ENCODE measurements around the gene TFIP11.

The TFIP11 gene

DNA sequence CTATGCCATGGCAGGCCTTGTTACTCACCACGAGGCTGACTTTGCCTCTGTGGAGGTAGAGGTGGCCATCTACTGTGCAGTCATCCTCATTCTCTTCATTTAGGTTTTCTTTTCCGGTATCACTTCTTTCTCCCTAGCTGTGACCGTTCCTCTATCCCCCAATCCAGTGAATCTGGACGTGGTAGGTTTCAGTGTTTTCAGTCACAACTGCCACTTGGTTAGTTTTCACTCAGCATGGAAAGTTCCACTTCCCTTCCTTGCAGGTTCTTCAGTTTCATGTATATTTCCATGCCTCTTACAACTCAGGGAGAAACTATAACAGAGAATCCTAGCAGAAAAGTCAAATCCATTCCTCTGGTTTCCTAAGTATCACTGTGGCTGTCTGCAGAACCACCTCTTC lies 30.6 kb downstream of the TFIP11 start:
- DNase-seq (ENCODE audit: extremely low read depth, insufficient read length) = no peak
- Histone ChIP-seq H3K36me3 (ENCODE audit: control insufficient read depth, insufficient read depth, low read length) (no peaks in the 10 kb centered on the region), H3K27me3 (replicated peaks; ENCODE audit: control insufficient read depth, insufficient read depth, low read length) (no peaks in the 10 kb centered on the region), H3K4me3 (replicated peaks; ENCODE audit: low read depth, low read length) (no peak overlapping the region)
- TF ChIP-seq, protein P1, sequence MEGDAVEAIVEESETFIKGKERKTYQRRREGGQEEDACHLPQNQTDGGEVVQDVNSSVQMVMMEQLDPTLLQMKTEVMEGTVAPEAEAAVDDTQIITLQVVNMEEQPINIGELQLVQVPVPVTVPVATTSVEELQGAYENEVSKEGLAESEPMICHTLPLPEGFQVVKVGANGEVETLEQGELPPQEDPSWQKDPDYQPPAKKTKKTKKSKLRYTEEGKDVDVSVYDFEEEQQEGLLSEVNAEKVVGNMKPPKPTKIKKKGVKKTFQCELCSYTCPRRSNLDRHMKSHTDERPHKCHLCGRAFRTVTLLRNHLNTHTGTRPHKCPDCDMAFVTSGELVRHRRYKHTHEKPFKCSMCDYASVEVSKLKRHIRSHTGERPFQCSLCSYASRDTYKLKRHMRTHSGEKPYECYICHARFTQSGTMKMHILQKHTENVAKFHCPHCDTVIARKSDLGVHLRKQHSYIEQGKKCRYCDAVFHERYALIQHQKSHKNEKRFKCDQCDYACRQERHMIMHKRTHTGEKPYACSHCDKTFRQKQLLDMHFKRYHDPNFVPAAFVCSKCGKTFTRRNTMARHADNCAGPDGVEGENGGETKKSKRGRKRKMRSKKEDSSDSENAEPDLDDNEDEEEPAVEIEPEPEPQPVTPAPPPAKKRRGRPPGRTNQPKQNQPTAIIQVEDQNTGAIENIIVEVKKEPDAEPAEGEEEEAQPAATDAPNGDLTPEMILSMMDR (IDR thresholded peaks at IDR 0.05; ENCODE audit: insufficient read depth, low read length, poor library complexity, severe bottlenecking) = no peak

DNA sequence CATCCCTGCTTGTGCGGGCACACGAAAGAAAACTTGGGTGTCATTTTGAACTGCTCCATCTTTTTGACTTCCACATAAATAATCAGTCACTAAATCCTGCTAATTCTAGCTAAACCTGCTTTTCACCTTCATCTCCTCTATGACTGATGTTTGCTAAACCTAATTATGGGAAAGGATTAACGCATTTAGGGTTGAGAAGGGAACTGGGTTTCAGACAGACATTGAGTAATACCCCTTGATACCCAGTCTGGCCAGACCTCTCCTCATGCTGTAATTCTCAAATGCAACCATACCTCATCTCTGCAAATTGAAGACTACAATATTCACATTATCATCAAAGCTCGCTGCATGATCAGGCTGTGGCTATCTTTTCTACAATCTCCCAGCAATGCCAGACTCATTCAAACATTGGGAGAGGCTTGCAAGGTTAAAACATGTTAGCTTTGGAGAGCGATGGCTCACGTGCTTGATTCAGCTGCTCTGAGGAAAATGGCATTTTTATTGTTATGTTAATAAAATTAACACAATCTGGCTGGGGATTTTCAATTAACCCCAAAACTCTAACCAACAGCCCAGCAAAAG lies 31.1 kb downstream of the TFIP11 start:
- H3K27me3 ChIP-seq (replicated peaks; ENCODE audit: control insufficient read depth, insufficient read depth, low read length) = no peaks in the 10 kb centered on the region
- DNase-seq (ENCODE audit: extremely low read depth, insufficient read length) = no peak
- TF ChIP-seq, protein P1 (IDR thresholded peaks at IDR 0.05; ENCODE audit: insufficient read depth, low read length, poor library complexity, severe bottlenecking) = no peak
- no peak overlapping the region for H3K4me3 ChIP-seq (replicated peaks; ENCODE audit: low read depth, low read length)
- no peaks in the 10 kb centered on the region for H3K36me3 ChIP-seq (ENCODE audit: control insufficient read depth, insufficient read depth, low read length)

DNA sequence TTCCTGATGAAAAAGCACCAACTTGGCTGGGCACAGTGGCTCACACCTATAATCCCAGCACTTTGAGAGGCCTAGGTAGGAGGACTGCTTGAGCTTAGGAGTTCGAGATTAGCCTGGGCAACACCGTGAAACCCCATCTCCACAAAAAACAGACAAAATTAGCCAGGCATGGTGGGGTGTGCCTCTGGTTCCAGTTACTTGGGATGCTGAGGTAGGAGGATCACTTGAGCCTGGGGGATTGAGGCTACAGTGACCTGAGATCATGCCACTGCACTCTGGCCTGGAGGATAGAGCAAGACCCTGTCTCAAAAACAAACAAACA lies 31.7 kb downstream of the TFIP11 start:
- H3K27me3 ChIP-seq (replicated peaks; ENCODE audit: control insufficient read depth, insufficient read depth, low read length) = no peaks in the 10 kb centered on the region
- H3K36me3 ChIP-seq (ENCODE audit: control insufficient read depth, insufficient read depth, low read length) = no peaks in the 10 kb centered on the region
- TF ChIP-seq, protein P1 (IDR thresholded peaks at IDR 0.05; ENCODE audit: insufficient read depth, low read length, poor library complexity, severe bottlenecking) = no peak
- peak overlapping the region; percentile 8; the same call in 1 of the 2 replicates for H3K4me3 ChIP-seq (replicated peaks; ENCODE audit: low read depth, low read length)
- DNase-seq (ENCODE audit: extremely low read depth, insufficient read length) = no peak

DNA sequence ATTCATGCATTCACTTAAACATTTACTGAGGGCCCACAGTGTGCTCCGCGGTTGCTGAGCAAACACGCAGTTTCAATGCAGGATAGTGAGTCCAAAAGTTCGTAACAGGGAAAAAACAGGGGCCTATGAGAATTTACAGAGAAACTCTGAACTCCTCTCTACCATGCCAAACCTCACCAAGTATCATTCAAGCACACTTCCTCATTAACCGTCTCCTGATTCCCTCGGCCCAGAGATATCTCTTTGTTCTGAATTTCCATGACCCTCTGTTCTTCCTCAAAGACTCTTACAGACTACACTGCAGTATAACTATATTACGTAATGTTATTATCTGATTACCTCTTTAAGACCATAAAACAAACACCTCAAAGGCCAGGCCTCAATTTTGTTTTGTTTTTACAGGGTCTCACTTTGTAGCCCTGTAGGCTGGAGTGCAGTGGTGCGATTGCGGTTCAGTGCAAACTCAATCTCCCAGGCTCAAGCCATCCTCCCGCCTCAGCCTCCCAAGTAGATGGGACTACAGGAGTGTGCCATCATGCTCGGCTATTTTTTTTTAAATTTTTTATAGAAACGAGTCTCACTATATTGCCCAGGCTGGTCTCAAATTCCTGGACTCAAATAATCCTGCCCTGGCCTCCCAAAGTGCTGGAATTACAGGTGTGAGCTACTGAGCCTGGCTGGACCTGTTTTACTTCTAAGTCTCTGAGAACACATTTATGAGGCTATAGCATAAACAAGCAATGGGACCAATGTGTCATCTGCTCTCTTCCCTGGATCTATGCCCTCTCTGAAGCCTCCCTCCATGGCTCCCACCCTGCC lies 32.3 kb downstream of the TFIP11 start:
- Histone ChIP-seq H3K27me3 (replicated peaks; ENCODE audit: control insufficient read depth, insufficient read depth, low read length) (no peaks in the 10 kb centered on the region), H3K36me3 (ENCODE audit: control insufficient read depth, insufficient read depth, low read length) (no peaks in the 10 kb centered on the region), H3K4me3 (replicated peaks; ENCODE audit: low read depth, low read length) (peak overlapping the region; percentile 48)
- DNase-seq (ENCODE audit: extremely low read depth, insufficient read length) = no peak
- TF ChIP-seq, protein P1 (IDR thresholded peaks at IDR 0.05; ENCODE audit: insufficient read depth, low read length, poor library complexity, severe bottlenecking) = no peak

DNA sequence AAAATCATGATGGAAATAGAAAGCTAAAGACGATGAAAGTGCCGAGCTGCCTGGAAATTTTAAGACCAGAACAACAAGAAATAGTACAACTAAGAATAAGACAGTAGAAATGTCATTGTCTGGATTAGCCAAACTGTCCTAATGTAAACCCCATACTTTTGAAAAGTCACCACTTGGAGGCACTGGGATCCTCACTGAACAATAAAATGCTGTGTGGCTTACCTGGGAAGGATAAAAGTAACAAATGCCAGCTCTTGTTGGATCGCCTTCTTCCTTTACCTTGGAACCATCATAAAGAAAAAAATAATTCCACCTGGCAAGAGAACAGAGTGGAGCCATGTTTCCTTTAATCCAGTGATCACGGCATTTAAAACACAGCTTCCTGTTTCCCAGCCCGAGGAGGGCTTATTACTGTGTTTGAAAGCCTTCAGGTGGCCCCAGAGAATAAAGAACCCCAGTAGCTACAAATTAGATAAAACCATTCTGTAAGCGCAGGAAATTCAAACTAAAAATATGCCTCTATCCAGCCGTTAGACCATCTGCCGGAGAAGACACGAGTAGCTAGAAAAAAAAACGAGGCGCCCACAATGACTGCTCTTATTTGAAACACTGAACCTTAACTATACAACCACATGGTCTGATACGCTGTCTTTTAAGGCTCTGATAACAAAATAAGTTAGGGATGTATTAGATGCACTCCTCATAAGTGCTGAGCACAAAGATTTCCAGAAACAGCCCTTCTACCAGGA lies 33.1 kb downstream of the TFIP11 start:
- no peak for DNase-seq (ENCODE audit: extremely low read depth, insufficient read length)
- no peaks in the 10 kb centered on the region for H3K36me3 ChIP-seq (ENCODE audit: control insufficient read depth, insufficient read depth, low read length)
- no peaks in the 10 kb centered on the region for H3K27me3 ChIP-seq (replicated peaks; ENCODE audit: control insufficient read depth, insufficient read depth, low read length)
- H3K4me3 ChIP-seq (replicated peaks; ENCODE audit: low read depth, low read length) = peak overlapping the region; percentile 48
- TF ChIP-seq, protein P1 (IDR thresholded peaks at IDR 0.05; ENCODE audit: insufficient read depth, low read length, poor library complexity, severe bottlenecking) = no peak
